Stimulated activated naive B cell treated with anti-CD40 and anti-IgM and Interleukin-4, amounts not matched to agents 10 μg/mL and 1 μg/mL and 100 μg/mL, for 72 hours (primary cell): ENCODE results near the gene SMG6.

Source experiments
- ATAC-seq, 2 donors: fragments of 150-1000 bp; cut with Tn5 transposase; replicated peaks; 2 replicates each; pipeline ENCODE4 v1.10.0; 2021; ENCODE audit warnings: moderate library complexity in 1 of 2
- DNase-seq: peaks from one replicate; pipeline ENCODE4 v3.0.0; 2021
- H3K27ac Mint-ChIP-seq: one replicate; pipeline ENCODE4 v1.8.0; 2022; ENCODE audit warnings: mild to moderate bottlenecking, mixed read lengths
- H3K27me3 Mint-ChIP-seq, 2 donors: one replicate each; pipeline ENCODE4 v1.8.0; 2022; ENCODE audit warnings: mixed read lengths in 2 of 2
- H3K36me3 Mint-ChIP-seq, 2 donors: one replicate each; pipeline ENCODE4 v1.8.0; 2022; ENCODE audit warnings: mixed read lengths in 2 of 2, mild to moderate bottlenecking in 1 of 2
- H3K4me1 Mint-ChIP-seq, 2 donors: one replicate each; pipeline ENCODE4 v1.8.0; 2022; ENCODE audit warnings: mixed read lengths in 2 of 2, mild to moderate bottlenecking in 1 of 2
- H3K4me3 Mint-ChIP-seq, 2 donors: one replicate each; pipeline ENCODE4 v1.8.0; 2022; ENCODE audit warnings: mild to moderate bottlenecking in 2 of 2, mixed read lengths in 2 of 2, moderate library complexity in 1 of 2
- H3K9me3 Mint-ChIP-seq, 2 donors: one replicate each; pipeline ENCODE4 v1.8.0; 2022; ENCODE audit warnings: mixed read lengths in 2 of 2, mild to moderate bottlenecking in 1 of 2

SMG6 gene

GRCh38 chr17:2034157-2034556 lies 269.4 kb downstream of the SMG6 start:
- peaks cover 16 to 19% of the 10 kb centered on the region in 2 donors for H3K36me3 Mint-ChIP-seq
- H3K27me3 Mint-ChIP-seq = no peaks in the 10 kb centered on the region
- no peaks in the 10 kb centered on the region for H3K9me3 Mint-ChIP-seq
- no peak overlapping the region for H3K4me3 Mint-ChIP-seq
- peaks cover 15 to 19% of the 10 kb centered on the region in 2 donors for H3K4me1 Mint-ChIP-seq
- no peak for ATAC-seq
- DNase-seq = no peak
- no peak overlapping the region for H3K27ac Mint-ChIP-seq

GRCh38 chr17:2033153-2033552 lies 270.4 kb downstream of the SMG6 start:
- Mint-ChIP-seq H3K27me3 (peaks cover 9 to 10% of the 10 kb centered on the region in 2 donors), H3K4me3 (no peak overlapping the region), H3K9me3 (no peaks in the 10 kb centered on the region), H3K36me3 (peaks cover 14 to 16% of the 10 kb centered on the region in 2 donors), H3K4me1 (peaks cover 17 to 24% of the 10 kb centered on the region in 2 donors), H3K27ac (no peak overlapping the region)
- ATAC-seq = no peak
- DNase-seq = no peak

GRCh38 chr17:2030779-2031163 lies 272.8 kb downstream of the SMG6 start:
- DNase-seq (no peak), ATAC-seq (peak; percentile 30 to 34)
- peak overlapping the region; percentile 94 to 95 for H3K4me3 Mint-ChIP-seq
- peaks cover 0 to under 1% of the 10 kb centered on the region in 2 donors for H3K36me3 Mint-ChIP-seq
- peaks cover 28 to 34% of the 10 kb centered on the region in 2 donors for H3K27me3 Mint-ChIP-seq
- H3K27ac Mint-ChIP-seq = peak overlapping the region; percentile 87
- H3K9me3 Mint-ChIP-seq = no peaks in the 10 kb centered on the region
- H3K4me1 Mint-ChIP-seq = peaks cover 25 to 32% of the 10 kb centered on the region in 2 donors

- Mint-ChIP-seq H3K27me3 (peaks cover 34 to 40% of the 10 kb centered on the region in 2 donors), H3K9me3 (no peaks in the 10 kb centered on the region), H3K4me1 (peaks cover 28 to 36% of the 10 kb centered on the region in 2 donors), H3K36me3 (no peaks in the 10 kb centered on the region), H3K27ac (peak within 1 kb of the TSS; percentile 87), H3K4me3 (peak within 1 kb of the TSS; percentile 94 to 95)
- ATAC-seq (peak; percentile 94), DNase-seq (peak; percentile 84)
Observed at GRCh38 chr17:2029911-2030778, 273.4 kb downstream of the SMG6 start, which contains the start of gene DPH1. Gene DPH1 (plus strand): TSS chr17:2030153. CDS start chr17:2030170, 17 bp downstream.

GRCh38 chr17:2028737-2029136 lies 274.8 kb downstream of the SMG6 start:
- Mint-ChIP-seq H3K27ac (no peak overlapping the region), H3K4me1 (peaks cover 29 to 44% of the 10 kb centered on the region in 2 donors), H3K9me3 (no peaks in the 10 kb centered on the region), H3K27me3 (peaks cover 38 to 47% of the 10 kb centered on the region in 2 donors), H3K36me3 (no peaks in the 10 kb centered on the region), H3K4me3 (peak overlapping the region in 1 of 2 donors; percentile 16)
- ATAC-seq = no peak
- no peak for DNase-seq

- H3K4me1 Mint-ChIP-seq = peaks cover 29 to 47% of the 10 kb centered on the region in 2 donors
- H3K36me3 Mint-ChIP-seq = no peaks in the 10 kb centered on the region
- H3K27me3 Mint-ChIP-seq = peaks cover 38 to 47% of the 10 kb centered on the region in 2 donors
- ATAC-seq = no peak
- no peak overlapping the region for H3K27ac Mint-ChIP-seq
- no peak for DNase-seq
- no peak overlapping the region for H3K4me3 Mint-ChIP-seq
- H3K9me3 Mint-ChIP-seq = no peaks in the 10 kb centered on the region
Observed at GRCh38 chr17:2028234-2028614, 275.4 kb downstream of the SMG6 start.

- no peaks in the 10 kb centered on the region for H3K9me3 Mint-ChIP-seq
- H3K36me3 Mint-ChIP-seq = no peaks in the 10 kb centered on the region
- peaks cover 40 to 49% of the 10 kb centered on the region in 2 donors for H3K27me3 Mint-ChIP-seq
- no peak overlapping the region for H3K27ac Mint-ChIP-seq
- peaks cover 25 to 47% of the 10 kb centered on the region in 2 donors for H3K4me1 Mint-ChIP-seq
- DNase-seq (no peak), ATAC-seq (no peak)
- no peak overlapping the region for H3K4me3 Mint-ChIP-seq
Observed at GRCh38 chr17:2027528-2028233, 275.9 kb downstream of the SMG6 start.

- Mint-ChIP-seq H3K27me3 (peaks cover 49 to 59% of the 10 kb centered on the region in 2 donors), H3K9me3 (no peaks in the 10 kb centered on the region), H3K4me1 (peaks cover 23 to 45% of the 10 kb centered on the region in 2 donors), H3K4me3 (peak overlapping the region; percentile 73 to 82), H3K27ac (peak overlapping the region; percentile 2), H3K36me3 (no peaks in the 10 kb centered on the region)
- ATAC-seq (no peak), DNase-seq (no peak)
Observed at GRCh38 chr17:2025622-2026309, 277.8 kb downstream of the SMG6 start.

GRCh38 chr17:2025220-2025621 lies 278.4 kb downstream of the SMG6 start, which contains the start of gene RTN4RL1:
Gene RTN4RL1 (minus strand): TSS chr17:2025334. CDS start chr17:2024865, 469 bp downstream.
- Mint-ChIP-seq H3K4me1 (peaks cover 20 to 43% of the 10 kb centered on the region in 2 donors), H3K4me3 (peak within 1 kb of the TSS; percentile 76 to 82), H3K27ac (peak within 1 kb of the TSS; percentile 2), H3K27me3 (peaks cover 50 to 63% of the 10 kb centered on the region in 2 donors), H3K9me3 (no peaks in the 10 kb centered on the region), H3K36me3 (no peaks in the 10 kb centered on the region)
- ATAC-seq (peak in 1 of 2 donors; percentile 3), DNase-seq (no peak)

- H3K36me3 Mint-ChIP-seq = no peaks in the 10 kb centered on the region
- H3K27me3 Mint-ChIP-seq = peaks cover 56 to 68% of the 10 kb centered on the region in 2 donors
- ATAC-seq (no peak), DNase-seq (no peak)
- H3K4me1 Mint-ChIP-seq = peaks cover 20 to 40% of the 10 kb centered on the region in 2 donors
- H3K4me3 Mint-ChIP-seq = peak overlapping the region in 1 of 2 donors; percentile 82
- H3K9me3 Mint-ChIP-seq = no peaks in the 10 kb centered on the region
- H3K27ac Mint-ChIP-seq = no peak overlapping the region
Observed at GRCh38 chr17:2024572-2025219, 278.9 kb downstream of the SMG6 start.

GRCh38 chr17:2023692-2024571 lies 279.7 kb downstream of the SMG6 start:
- H3K27me3 Mint-ChIP-seq = peaks cover 62 to 73% of the 10 kb centered on the region in 2 donors
- peak; percentile 22 to 26 for ATAC-seq
- H3K4me1 Mint-ChIP-seq = peaks cover 17 to 34% of the 10 kb centered on the region in 2 donors
- peak overlapping the region; percentile 74 to 76 for H3K4me3 Mint-ChIP-seq
- H3K9me3 Mint-ChIP-seq = no peaks in the 10 kb centered on the region
- no peaks in the 10 kb centered on the region for H3K36me3 Mint-ChIP-seq
- no peak overlapping the region for H3K27ac Mint-ChIP-seq
- DNase-seq = no peak

- Mint-ChIP-seq H3K36me3 (no peaks in the 10 kb centered on the region), H3K27ac (peak overlapping the region; percentile 31), H3K4me1 (peaks cover 15 to 31% of the 10 kb centered on the region in 2 donors), H3K9me3 (no peaks in the 10 kb centered on the region), H3K4me3 (peak overlapping the region; percentile 23 to 39), H3K27me3 (peaks cover 59 to 72% of the 10 kb centered on the region in 2 donors)
- ATAC-seq (no peak), DNase-seq (no peak)
Observed at GRCh38 chr17:2023256-2023655, 280.3 kb downstream of the SMG6 start.
